RWPE2 (cell line): ENCODE results near the gene POC1B.

Experiments
- ATAC-seq: fragments of 200-7000 bp; cut with Tn5 transposase; 3 replicates; pipeline ENCODE4 v1.9.1; 2021; ENCODE audit warnings: low read depth
- DNase-seq: peaks from one replicate; pipeline ENCODE4 v3.0.0-alpha.2; 2020; ENCODE audit warnings: low spot score
- H3K27ac ChIP-seq: fragments of 450-650 bp; 2 replicates; pipeline ENCODE4 v1.5.1; 2017; ENCODE audit warnings: mild to moderate bottlenecking; ENCODE audit not compliant: poor library complexity, severe bottlenecking
- H3K27me3 ChIP-seq: fragments of 250-450 bp; sonication (Bioruptor Pico); 2 replicates; pipeline ENCODE4 v1.5.1; 2021; ENCODE audit warnings: mild to moderate bottlenecking, moderate library complexity; ENCODE audit not compliant: insufficient read depth, poor library complexity, severe bottlenecking
- H3K36me3 ChIP-seq: fragments of 250-450 bp; sonication (Bioruptor Pico); 2 replicates; pipeline ENCODE4 v1.5.1; 2020; ENCODE audit warnings: low read depth, mild to moderate bottlenecking, moderate library complexity
- H3K4me1 ChIP-seq: fragments of 250-450 bp; sonication (Bioruptor Pico); 2 replicates; pipeline ENCODE4 v1.5.1; 2021; ENCODE audit warnings: mild to moderate bottlenecking, moderate library complexity; ENCODE audit not compliant: insufficient read depth, poor library complexity, severe bottlenecking
- H3K4me3 ChIP-seq: fragments of 250-450 bp; sonication (Bioruptor Pico); 2 replicates; pipeline ENCODE4 v1.5.1; 2021; ENCODE audit warnings: mild to moderate bottlenecking, moderate library complexity; ENCODE audit not compliant: severe bottlenecking
- H3K9me3 ChIP-seq: fragments of 250-450 bp; sonication (Bioruptor Pico); 2 replicates; pipeline ENCODE4 v1.5.1; 2021; ENCODE audit warnings: mild to moderate bottlenecking, moderate library complexity; ENCODE audit not compliant: severe bottlenecking
- TF ChIP-seq, protein P1 (sequence below): fragments of 450-650 bp; IDR thresholded peaks from one replicate; pipeline ENCODE4 v1.5.1; 2017; ENCODE audit warnings: mild to moderate bottlenecking, moderate library complexity; ENCODE audit not compliant: poor library complexity, severe bottlenecking

Gene POC1B

DNA sequence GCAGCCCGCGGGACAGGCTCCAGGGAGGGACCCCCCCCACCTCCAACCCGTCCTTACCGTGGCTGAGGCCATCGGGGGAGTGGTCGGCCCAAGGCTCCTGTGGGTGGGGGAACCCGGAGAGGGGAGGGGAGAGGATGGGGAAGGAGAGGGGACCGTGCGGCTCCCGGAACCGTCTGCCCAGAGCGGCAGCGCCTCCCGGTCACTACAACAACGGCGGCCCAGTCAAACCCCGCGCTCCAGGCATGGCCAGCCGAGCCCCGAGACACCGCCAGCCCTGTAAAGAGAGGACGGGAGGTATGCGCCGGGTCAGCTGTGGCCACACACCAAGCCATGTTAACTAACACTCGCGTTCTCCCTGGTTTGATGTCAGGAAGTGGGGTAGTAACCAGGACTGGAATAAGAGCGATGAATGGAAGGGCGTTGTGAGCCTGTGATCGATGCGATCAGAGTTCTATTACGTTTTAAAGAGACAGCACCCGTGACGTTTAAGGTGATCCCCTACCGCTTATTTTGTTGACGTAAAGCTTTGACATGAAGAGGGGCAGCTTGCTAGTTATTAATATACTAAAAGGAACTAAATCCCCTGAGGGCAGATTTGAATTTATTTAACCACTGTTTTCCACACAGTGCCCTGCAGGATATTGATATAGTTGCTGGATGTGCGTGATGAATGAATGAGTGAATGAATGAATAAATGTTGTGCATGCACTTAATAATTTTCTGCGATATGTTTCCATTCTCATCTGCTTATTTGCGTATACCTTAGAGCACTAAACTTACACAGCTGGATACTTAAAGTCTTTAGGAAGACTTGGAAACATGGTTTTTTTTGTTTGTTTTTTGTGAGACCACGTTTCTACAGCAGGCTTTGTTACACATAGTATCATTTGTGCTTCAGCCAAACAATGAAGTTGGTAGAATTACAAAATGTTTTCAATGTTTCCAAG lies at the start of gene POC1B:
TSS of gene POC1B (minus strand) at position 224 of the 947 bp plus-strand sequence. CDS start at position 72, 152 bp downstream.
- peak; percentile 77 for ATAC-seq

GRCh38 chr12:89575374-89575773 lies 49.5 kb upstream of the POC1B start:
- Histone ChIP-seq H3K27me3 (no peaks in the 10 kb centered on the region), H3K9me3 (no peaks in the 10 kb centered on the region), H3K4me1 (no peaks in the 10 kb centered on the region), H3K27ac (no peak overlapping the region), H3K4me3 (no peak overlapping the region), H3K36me3 (no peaks in the 10 kb centered on the region)
- TF ChIP-seq, protein P1, sequence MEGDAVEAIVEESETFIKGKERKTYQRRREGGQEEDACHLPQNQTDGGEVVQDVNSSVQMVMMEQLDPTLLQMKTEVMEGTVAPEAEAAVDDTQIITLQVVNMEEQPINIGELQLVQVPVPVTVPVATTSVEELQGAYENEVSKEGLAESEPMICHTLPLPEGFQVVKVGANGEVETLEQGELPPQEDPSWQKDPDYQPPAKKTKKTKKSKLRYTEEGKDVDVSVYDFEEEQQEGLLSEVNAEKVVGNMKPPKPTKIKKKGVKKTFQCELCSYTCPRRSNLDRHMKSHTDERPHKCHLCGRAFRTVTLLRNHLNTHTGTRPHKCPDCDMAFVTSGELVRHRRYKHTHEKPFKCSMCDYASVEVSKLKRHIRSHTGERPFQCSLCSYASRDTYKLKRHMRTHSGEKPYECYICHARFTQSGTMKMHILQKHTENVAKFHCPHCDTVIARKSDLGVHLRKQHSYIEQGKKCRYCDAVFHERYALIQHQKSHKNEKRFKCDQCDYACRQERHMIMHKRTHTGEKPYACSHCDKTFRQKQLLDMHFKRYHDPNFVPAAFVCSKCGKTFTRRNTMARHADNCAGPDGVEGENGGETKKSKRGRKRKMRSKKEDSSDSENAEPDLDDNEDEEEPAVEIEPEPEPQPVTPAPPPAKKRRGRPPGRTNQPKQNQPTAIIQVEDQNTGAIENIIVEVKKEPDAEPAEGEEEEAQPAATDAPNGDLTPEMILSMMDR, result no peak
- DNase-seq (no peak), ATAC-seq (no peak)

More for the DNA sequence above, at the start of gene POC1B:
- Histone ChIP-seq H3K4me3 (peak within 1 kb of the TSS; percentile 93), H3K9me3 (no peaks in the 10 kb centered on the region), H3K4me1 (peaks cover 18% of the 10 kb centered on the region), H3K27ac (peak within 1 kb of the TSS; percentile 71), H3K27me3 (no peaks in the 10 kb centered on the region), H3K36me3 (peaks cover 19% of the 10 kb centered on the region)
- peak; percentile 86 for DNase-seq
- TF ChIP-seq, protein P1, result no peak

- ATAC-seq (no peak), DNase-seq (no peak)
- H3K27ac ChIP-seq, result no peak overlapping the region
- no peaks in the 10 kb centered on the region for H3K36me3 ChIP-seq
- no peaks in the 10 kb centered on the region for H3K4me1 ChIP-seq
- no peak overlapping the region for H3K4me3 ChIP-seq
- no peaks in the 10 kb centered on the region for H3K9me3 ChIP-seq
- H3K27me3 ChIP-seq, result no peaks in the 10 kb centered on the region
- TF ChIP-seq, protein P1, result no peak
Observed at GRCh38 chr12:89574736-89575208, 48.9 kb upstream of the POC1B start.

- TF ChIP-seq, protein P1, result no peak
- no peaks in the 10 kb centered on the region for H3K4me1 ChIP-seq
- H3K4me3 ChIP-seq, result no peak overlapping the region
- no peaks in the 10 kb centered on the region for H3K36me3 ChIP-seq
- ATAC-seq (no peak), DNase-seq (no peak)
- H3K27me3 ChIP-seq, result no peaks in the 10 kb centered on the region
- H3K9me3 ChIP-seq, result no peaks in the 10 kb centered on the region
- no peak overlapping the region for H3K27ac ChIP-seq
Observed at GRCh38 chr12:89573051-89573810, 47.4 kb upstream of the POC1B start.
